Medulla oblongata (tissue), 1 donor: Measurements from ENCODE around the gene SLC7A9.

ENCODE experiments used
- DNase-seq: peaks from one replicate; pipeline ENCODE4 v3.0.0-alpha.2; 2015; ENCODE audit errors: extremely low spot score

Gene SLC7A9

GRCh38 chr19:32828643-32829344 is 40.8 kb downstream of the SLC7A9 start:
- DNase-seq, result no peak

DNA sequence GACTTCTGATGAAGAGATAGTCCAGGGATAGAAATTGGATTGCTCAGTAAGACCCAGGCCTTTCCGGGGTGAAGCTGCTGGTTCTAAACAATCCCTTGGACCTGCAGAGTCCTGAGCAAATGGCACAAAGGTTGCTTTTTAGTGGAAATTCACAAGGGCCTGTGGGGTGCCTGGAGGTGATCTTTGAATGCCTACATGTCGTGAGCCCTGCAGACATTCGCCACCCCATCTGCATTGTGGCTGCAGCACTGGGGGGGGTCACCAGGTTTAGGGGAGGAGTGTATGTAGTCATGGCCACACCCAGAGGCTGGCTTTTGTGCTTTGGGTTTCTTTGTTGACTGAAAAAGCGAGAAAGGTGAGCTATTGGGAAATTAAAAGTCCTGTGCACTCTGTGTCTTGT is 41.4 kb downstream of the SLC7A9 start:
- DNase-seq, result no peak

DNA sequence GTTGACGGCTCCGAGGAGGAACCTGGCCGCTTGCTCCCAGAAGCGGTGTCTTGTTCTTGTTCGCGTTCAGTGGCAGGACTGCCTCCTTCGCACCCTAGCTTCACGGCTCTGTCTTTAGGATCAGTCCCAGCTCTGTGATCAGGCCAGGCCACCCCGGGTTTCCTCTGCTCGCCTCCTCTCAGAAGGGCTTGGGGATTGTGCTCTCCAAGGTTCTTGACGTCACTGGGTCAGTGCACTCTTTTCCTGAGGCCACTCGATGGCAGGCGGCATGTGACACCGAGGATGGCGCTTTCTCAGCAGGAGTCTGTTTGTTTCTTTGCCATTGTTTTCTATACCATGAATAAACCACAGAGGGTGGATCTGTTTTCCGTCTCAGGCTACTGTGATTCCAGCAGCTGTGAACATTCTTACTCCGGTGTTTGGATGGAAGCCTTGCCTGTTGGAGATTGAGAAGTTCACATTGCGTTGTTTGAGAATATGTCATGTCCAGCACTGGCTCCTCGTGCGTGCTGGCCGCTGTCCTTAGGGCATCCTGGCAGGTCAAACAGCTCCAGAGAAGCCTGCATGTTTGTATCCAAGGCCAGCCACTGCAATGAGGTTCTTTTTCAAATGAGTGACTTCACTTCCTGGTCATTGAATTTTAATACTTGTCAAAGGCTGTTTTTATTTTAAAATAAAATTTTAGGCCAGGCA is 44.5 kb downstream of the SLC7A9 start:
- no peak for DNase-seq

DNA sequence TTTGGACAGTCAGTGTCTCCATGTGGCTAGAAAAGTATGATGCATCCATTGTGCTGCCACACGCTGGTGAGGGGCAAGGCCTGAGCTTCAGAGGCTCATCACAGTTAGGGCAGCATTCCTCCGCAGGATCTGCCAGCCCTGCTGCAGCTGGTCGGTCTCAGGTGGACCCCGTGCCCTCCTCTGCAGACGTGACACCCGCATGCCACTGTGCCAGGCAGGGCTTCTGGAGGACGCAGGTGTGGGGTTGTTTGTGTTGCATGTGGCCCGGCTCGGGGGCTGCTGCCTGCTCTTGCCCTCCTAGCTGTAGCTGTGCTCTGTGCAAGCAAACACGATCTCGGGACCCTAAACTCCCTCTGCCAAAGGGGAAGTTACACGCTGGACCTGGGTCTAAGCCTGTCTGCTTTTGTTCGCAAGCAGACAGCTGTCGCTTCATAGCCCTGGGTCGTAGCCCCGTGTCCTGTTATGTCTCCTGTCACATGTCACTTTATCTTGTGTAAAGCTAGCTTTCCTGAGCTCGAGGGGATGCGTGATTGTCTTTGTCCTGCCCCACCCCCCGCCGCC is 45.3 kb downstream of the SLC7A9 start:
- no peak for DNase-seq

DNA sequence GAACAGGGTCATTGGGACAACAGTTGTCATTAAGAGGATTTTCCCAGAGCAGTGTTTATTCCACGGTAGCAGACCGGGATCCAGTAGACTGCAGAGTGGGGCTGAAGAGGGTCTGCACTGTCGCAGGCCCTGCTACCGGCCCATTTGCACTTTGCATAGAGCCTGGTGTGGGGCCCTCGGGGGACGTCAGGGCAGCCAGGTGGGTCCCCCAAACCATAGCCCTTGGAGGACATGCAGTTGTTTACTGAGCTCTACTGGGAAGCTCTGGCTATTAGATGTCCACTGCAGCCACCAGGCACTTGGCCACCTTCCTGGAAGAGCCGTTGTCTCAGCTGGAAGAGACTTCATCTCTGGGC is 45.8 kb downstream of the SLC7A9 start:
- no peak for DNase-seq

- no peak for DNase-seq
Measured at GRCh38 chr19:32822916-32823746, 46.4 kb downstream of the SLC7A9 start.

DNA sequence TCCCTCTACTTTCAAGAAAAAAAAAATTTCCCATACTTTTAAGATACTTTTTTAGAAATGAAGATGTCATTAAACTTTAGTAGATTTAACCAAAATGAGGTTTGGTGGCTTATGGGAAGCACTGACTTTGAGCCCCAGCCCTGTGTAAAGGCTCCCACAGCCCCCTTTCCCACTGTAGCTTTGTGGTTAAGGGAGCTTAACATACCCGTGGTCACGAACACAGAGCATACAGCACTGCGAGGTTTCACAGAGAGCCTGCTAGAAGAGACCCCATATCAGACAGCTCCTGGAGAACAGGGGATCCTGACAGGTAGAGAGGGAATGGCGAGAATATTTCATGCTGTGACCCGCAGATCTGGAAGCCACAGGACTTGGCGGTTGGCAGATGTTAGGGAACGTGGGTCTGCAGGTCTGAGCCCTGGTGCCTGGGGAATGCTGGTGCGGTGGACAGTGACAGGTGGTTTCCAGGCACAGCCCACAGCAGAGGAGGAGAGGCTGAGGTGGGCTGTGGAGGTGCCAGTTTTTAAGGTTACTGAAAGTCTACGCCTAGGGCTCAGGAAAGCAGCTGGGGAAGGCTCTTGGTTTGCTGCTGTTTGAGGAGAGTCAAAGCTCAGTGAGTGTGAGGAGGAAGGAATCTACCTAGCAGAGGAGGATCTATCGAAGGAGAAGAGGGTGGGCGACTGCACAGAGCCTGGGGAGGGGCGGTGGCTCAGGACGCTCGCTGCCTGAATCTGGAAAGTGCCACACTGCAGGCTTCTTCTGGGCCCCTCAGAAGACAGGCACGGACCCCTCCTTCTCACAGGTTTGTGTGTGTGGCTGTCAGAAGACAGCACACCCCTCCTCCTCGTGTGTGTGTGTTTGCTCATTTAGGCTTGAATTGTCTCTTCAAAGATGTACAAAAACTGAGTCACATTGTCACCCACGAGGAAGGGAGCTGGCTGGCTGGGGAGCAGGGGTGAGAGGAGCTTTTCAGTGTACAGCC is 49.9 kb downstream of the SLC7A9 start:
- no peak for DNase-seq

GRCh38 chr19:32818536-32818935 is 51.0 kb downstream of the SLC7A9 start:
- DNase-seq, result no peak

DNA sequence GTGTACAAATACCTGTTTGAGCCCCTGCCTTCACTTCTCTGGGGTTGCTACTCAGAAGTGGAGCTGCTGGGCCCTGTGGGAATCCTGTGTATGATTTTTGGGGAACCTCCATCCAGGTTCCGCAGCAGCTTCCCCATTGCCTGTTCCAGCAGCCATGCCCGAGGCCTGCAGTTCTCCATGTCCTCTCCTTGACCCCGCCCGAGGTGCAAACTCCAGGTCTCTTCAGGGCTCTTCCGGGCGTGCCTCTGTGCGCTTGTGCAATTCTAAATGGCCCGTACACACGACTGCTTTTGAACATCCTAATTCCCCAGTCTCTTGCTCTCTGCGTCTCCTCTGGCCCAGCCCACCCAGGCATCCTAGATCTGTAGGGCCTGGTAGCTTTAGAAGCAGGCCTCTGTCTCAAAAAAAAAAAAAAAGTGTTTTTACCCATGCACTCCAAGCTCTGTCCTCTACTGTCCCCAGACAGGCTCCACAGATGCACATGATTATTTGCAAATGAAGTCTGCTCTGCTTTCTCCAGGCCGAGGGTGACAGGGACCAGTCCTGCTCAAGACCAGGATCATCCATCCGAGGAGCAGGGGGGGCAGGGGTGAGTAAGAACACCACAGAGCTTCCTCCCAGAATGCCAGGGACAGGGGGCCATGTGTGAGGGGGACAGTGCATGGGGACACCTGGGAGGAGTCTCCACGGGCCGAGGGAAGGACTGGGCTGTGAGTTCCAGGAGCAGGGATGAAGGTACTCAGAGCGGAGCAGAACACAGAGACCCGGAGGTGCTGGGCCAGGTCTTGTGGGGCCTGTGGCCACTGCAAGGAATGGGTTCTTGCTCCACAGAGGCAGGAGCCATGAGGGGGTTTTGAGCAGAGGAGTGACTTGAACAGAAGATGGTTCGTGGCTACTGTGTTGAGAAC is 51.7 kb downstream of the SLC7A9 start:
- no peak for DNase-seq

- no peak for DNase-seq
Measured at GRCh38 chr19:32816555-32817099, 52.9 kb downstream of the SLC7A9 start.

- no peak for DNase-seq
Measured at GRCh38 chr19:32814624-32815023, 54.9 kb downstream of the SLC7A9 start.

DNA sequence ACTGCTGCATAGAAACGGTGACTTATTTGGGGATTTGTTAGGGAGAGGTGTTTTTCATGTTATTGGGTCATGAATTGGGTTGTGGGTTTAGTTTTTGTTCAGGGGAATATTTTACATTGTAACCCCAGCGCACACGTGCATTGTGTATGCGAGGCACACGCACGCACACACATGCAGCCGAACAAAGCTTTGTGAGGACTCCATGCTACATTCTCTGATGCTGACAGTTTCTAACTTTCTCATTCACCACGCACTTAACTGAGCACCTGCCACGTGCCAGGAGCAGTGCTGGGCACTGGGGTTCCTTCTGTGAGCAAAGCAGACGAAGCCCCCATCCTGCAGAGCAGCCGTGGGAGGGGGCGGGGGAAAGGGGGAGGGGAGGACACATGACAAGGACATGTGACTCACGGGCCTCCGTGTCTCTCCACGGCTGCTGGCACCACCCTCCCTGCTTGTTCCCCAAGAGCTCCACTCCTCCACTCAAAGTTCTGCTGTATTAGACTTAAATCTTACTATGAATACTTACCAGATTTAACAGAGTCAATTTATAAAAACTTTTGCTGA is 55.6 kb downstream of the SLC7A9 start:
- no peak for DNase-seq

DNA sequence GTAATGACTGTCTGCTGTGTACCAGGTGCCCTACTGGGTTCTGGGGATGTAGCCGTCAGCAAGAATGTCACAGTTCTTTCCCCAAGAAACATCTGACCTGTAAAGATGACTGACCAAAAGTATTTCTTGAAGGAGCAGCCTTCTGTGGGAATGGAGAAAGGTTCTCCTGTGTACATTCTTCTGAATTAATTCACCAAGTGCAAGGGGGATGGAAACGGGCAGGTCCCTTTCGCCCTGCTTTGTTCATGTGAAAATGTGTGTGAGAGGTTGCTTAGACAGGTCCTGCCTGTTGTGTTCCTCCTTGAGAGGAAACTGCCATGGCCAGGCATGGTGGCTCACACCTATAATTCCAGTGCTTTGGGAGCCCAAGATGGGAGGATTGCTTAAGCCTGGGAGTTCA is 57.0 kb downstream of the SLC7A9 start:
- no peak for DNase-seq

- DNase-seq, result no peak
Measured at GRCh38 chr19:32812036-32812435, 57.5 kb downstream of the SLC7A9 start.

DNA sequence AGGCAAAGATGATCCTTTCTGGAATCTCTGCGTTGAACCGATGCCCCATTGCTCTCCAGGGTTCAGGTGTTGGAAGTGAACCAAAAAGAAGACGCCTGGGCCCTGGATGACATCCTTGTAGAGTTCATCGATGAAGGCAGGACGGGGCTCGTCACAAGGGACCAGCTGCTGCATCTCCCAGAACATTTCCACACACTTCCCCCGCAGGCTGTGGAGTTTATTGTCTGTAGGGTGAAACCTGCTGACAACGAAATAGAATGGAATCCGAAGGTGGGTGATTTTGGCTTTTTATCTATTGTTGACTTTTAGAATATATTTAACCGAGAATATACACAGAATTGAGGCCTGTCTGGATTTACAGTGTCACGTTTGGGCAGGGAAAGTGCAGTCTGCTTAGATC is 58.4 kb downstream of the SLC7A9 start:
- no peak for DNase-seq

DNA sequence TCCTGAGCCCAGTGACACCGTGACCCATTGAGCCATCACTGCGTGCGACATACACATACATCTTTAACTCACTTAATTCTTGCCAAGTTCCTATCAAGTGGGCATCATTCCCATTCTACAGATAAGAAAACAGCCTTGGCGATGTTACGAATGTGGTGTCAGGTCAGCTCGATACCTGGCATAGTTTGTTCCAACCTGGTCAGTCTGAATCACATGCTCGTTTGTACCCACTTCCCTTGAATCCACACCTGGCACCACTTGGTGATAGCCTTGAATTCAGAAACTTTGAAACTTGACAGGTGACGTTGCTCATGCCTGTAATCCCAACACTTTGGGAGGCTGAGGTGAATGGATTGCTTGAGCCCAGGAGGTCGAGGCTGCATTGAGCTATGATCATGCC is 59.1 kb downstream of the SLC7A9 start:
- no peak for DNase-seq

DNA sequence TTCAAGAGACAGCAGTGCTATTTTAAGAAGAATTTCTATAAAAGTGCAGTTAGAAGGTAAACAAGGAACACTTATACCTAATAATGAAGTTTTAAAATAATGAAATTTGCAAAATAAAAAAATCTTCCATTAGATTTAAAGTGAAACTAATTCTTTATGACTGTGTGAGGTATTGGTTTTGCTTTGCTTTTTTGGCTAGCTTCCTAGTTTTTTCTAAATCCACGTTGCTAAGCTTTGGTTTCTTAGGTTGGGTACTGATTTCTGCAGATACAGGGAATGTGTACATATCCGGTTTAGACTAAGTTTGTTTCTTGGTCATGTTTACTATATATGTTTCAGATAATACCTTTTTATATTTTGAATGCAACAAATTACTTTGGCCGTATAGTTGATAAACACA is 59.8 kb downstream of the SLC7A9 start:
- no peak for DNase-seq

- no peak for DNase-seq
Measured at GRCh38 chr19:32809254-32809653, 60.3 kb downstream of the SLC7A9 start.

DNA sequence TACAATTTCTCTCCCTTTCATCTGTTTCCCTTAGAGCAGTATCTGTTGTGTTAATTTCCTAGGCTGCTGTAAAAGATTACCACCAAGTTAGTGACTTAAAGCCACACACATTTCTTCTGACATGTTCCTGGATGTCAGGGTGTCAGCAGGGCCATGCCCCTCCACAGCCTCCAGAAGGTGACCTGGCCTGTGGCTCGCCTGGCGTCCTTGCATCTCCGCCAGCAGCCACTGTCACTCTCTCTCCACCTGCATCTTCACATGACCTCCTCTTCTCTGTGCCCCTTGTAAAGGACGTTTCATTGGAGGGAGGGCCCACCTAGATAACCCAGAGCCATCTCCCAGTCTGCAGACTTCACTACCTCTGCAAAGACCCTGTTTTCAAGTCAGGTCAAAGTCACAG is 61.3 kb downstream of the SLC7A9 start:
- DNase-seq, result no peak

DNA sequence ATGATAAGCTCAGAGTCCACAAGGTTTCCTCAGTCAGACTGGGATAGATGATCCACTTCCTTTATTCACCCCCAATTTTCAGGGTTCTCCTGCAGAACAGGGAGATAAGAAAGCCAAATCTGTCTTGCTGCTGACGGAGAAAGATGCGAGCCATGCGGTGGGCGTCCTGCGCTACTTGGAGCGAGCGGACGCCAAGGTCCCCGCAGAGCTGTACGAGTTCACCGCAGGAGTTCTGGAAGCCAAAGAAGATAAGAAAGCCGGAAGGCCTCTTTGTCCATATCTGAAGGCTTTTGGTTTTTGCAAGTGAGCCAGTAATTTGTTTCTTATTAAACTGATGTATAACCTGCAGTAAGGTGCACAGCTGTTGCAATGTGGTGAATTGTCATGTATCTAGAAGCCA is 66.7 kb downstream of the SLC7A9 start:
- DNase-seq, result no peak
